A549 treated with AZD9567 at 1 μM for 4 hours (cell line): ENCODE data around the gene RAD1. TPM values are rescaled to one million over a fixed set of nuclear protein-coding genes. Genes with fewer than 3 reads are reported as not detected.

Experiments
- total RNA-seq: library from RNA; stranded (reverse); fragments of 200-300 nt; extraction: Qiagen RNA extraction; gene quantifications from 5 replicates; pipeline ENCODE4 v1.2.3, GENCODE V29; 2022; ENCODE audit not compliant: insufficient read depth

The RAD1 gene
- total RNA-seq, result 27.2 to 39.5 TPM (median 36.9 TPM) in 5 replicates

DNA sequence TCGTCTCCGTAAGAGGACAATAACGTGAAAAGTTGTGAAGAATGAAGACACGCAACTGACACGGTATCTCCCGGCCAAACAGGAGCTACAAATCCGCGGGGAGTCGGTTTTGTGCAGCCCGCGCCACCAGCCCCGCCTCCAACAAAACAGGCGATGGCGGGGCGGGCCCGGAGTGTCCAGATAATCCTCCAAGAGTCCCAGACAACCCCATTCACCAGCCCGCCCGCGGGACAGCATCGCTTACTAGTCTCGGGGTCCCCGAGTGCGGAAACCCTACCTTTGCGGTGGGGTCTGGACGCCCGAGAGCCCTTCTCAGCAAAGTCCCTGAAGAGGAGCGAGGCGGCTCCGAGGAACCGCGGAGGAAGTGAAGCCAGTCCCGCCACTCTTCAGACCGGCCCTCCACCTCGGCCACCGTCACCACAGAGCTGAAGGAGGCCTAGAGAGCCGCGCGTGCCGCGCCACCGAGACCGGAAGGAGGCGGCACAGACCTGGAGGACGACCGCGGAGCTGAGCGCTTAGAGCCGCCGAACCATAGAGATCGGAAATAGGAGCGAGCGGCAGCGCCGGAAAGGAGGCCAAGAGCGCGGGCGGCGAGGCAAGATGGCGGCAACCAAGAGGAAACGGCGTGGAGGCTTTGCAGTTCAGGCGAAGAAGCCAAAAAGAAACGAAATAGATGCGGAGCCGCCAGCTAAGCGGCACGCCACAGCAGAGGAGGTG, at the start of gene RAD1, which contains the start of gene BRIX1:
TSS of gene RAD1 (minus strand) at position 366 of the 717 bp plus-strand sequence. CDS start 612 bp downstream, outside the sequence.
TSS of gene BRIX1 (plus strand) at position 573 of the 717 bp plus-strand sequence. CDS start at position 601, 28 bp downstream.

DNA sequence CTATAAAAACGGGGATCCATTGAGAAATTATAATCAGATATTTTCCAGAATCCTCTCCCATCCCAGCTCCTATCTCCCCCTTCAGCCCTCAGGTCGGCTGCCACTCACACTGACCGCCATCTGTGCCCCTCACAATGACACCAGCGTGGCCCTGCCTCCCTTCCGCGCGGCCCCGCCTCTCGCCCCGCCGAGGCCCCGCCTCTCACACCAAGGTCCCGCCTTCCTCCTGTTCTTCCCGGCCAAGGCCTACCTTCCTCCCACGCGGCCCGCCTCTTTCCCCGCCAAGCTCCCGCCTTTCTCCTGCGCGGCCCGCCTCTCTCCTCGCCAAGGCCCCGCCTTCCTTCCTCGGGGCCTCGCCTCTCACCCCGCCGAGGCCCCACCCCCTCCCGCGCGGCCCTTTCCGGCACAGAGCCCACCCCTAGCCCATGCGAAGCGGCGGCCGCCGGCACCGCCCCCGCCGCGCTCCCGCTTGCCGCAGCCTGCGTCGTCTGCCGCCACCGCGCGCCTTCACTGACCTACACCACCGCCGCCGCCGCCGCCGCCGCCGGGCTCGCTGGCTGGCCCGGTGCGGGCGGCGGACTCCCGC, 13.9 kb upstream of the RAD1 start, which contains the start of gene DNAJC21:
TSS of gene DNAJC21 (plus strand) at position 426 of the 586 bp plus-strand sequence. CDS start 261 bp downstream, outside the sequence.

Other genes with a start within 250 kb of the RAD1 start
- 0.05 to 0.29 TPM (median 0.16 TPM) in 4 of 5 replicates, not detected in the other for gene TTC23L, start 76.3 kb downstream of the RAD1 start, total RNA-seq
- gene BRIX1, start 207 bp upstream of the RAD1 start, total RNA-seq, result 39.1 to 52.4 TPM (median 51.6 TPM) in 5 replicates
- gene DNAJC21, start 14.1 kb upstream of the RAD1 start, total RNA-seq, result 23.5 to 29.5 TPM (median 24.9 TPM) in 5 replicates
- gene AGXT2, start 132.4 kb upstream of the RAD1 start, total RNA-seq, result not detected in 5 replicates